GM12878 (cell line): ENCODE measurements around the gene FIGNL2. TPM values are rescaled to one million over a fixed set of nuclear protein-coding genes. Genes with fewer than 3 reads are reported as not detected.

Experiments
- ATAC-seq: fragments of 200-7000 bp; cut with Tn5 transposase; 3 replicates; pipeline ENCODE4 v1.9.1; 2020; ENCODE audit warnings: mild to moderate bottlenecking, moderate library complexity
- BruUV-seq: library from RNA; stranded (reverse); fragments of 400-500 nt; replicated peaks from 2 replicates; lab custom pipeline; 2021; lab: Mats Ljungman, UMichigan
- CTCF ChIA-PET: fragments of 300-600 bp; sonication (Branson Sonifier 250); formaldehyde crosslinking; extraction: SDS; loops from one replicate; lab custom pipeline; 2021; ENCODE audit warnings: inconsistent platforms; lab: Yijun Ruan, JAX
- POLR2A ChIA-PET: fragments of 350-600 bp; formaldehyde crosslinking; extraction: SDS; loops from one replicate; lab custom pipeline; 2021; ENCODE audit warnings: inconsistent platforms; lab: Charles Lee
- RAD21 ChIA-PET: fragments of 300-600 bp; sonication (Branson Sonifier 250); formaldehyde crosslinking; loops from one replicate; lab custom pipeline; 2023; ENCODE audit warnings: antibody characterized with exemption; ENCODE audit not compliant: unreplicated experiment; lab: Charles Lee
- SMC1A ChIA-PET: fragments of 300-600 bp; sonication (Branson Sonifier 250); formaldehyde crosslinking; loops from one replicate; lab custom pipeline; 2023; ENCODE audit not compliant: unreplicated experiment, uncharacterized antibody; lab: Charles Lee
- DNase-seq: peaks from one replicate; pipeline ENCODE4 v3.0.0-alpha.2; 2011; ENCODE audit warnings: low read depth, low spot score
- FAIRE-seq: peaks from 3 replicates; lab custom pipeline; 2011; peaks lifted over from hg19 to GRCh38; lab: Jason Lieb, UNC
- H2AFZ ChIP-seq: 2 replicates; pipeline ENCODE4 v1.6.0; 2011; ENCODE audit warnings: low read depth, low read length, control low read depth; ENCODE audit not compliant: control insufficient read depth
- H3K27ac ChIP-seq: 2 replicates; pipeline ENCODE4 v1.5.1; 2011; ENCODE audit warnings: control low read depth; ENCODE audit not compliant: control insufficient read depth, insufficient read depth
- H3K27me3 ChIP-seq, 2 experiments: replicated peaks in 1 of 2; 2 replicates each; pipeline versions ENCODE4 v1.6.0 to v1.6.1; 2011; ENCODE audit warnings: low read length in 1 of 2; ENCODE audit not compliant: control insufficient read depth in 2 of 2, insufficient read depth in 2 of 2
- H3K36me3 ChIP-seq, 2 experiments: 2 replicates each; pipeline ENCODE4 v1.5.1; 2011; ENCODE audit warnings: low read length in 1 of 2; ENCODE audit not compliant: control insufficient read depth in 2 of 2, insufficient read depth in 2 of 2
- H3K4me1 ChIP-seq: 2 replicates; pipeline ENCODE4 v1.6.1; 2011; ENCODE audit warnings: mild to moderate bottlenecking, low read length, moderate library complexity, mixed read lengths; ENCODE audit not compliant: control insufficient read depth, insufficient read depth
- H3K4me2 ChIP-seq: 2 replicates; pipeline ENCODE4 v1.6.0; 2011; ENCODE audit warnings: control low read depth; ENCODE audit not compliant: control insufficient read depth, insufficient read depth
- H3K4me3 ChIP-seq: fragments of 200-600 bp; sonication (generic); 2 replicates; pipeline ENCODE4 v1.5.1; 2016
- H3K79me2 ChIP-seq: 2 replicates; pipeline ENCODE4 v1.6.0; 2011; ENCODE audit warnings: low read length; ENCODE audit not compliant: control insufficient read depth, insufficient read depth
- H3K9ac ChIP-seq: 2 replicates; pipeline ENCODE4 v1.8.0; 2011; ENCODE audit warnings: low read length, control low read depth, mixed read lengths; ENCODE audit not compliant: control insufficient read depth, insufficient read depth
- H3K9me3 ChIP-seq: replicated peaks from 3 replicates; pipeline ENCODE4 v1.5.1; 2011; ENCODE audit warnings: mild to moderate bottlenecking, low read length; ENCODE audit not compliant: control insufficient read depth, insufficient read depth
- H4K20me1 ChIP-seq: 2 replicates; pipeline ENCODE4 v1.6.0; 2011; ENCODE audit not compliant: control insufficient read depth, insufficient read depth
- ATF7 ChIP-seq: fragments of 450-650 bp; IDR thresholded peaks from 2 replicates; pipeline ENCODE4 v1.6.1; 2016; ENCODE audit warnings: low read depth, mild to moderate bottlenecking
- BACH1 ChIP-seq: fragments of 450-650 bp; IDR thresholded peaks from 2 replicates; pipeline ENCODE4 v1.6.1; 2017; ENCODE audit warnings: mild to moderate bottlenecking, borderline replicate concordance
- CHD1 ChIP-seq: IDR thresholded peaks from 2 replicates; pipeline ENCODE4 v1.6.1; 2012; ENCODE audit warnings: low read depth, low read length, improper control_type of control experiment
- FOXK2 ChIP-seq: fragments of 450-650 bp; IDR thresholded peaks from 2 replicates; pipeline ENCODE4 v1.6.1; 2017; ENCODE audit warnings: mild to moderate bottlenecking, moderate library complexity
- KLF5 ChIP-seq: fragments of 450-650 bp; IDR thresholded peaks from 2 replicates; pipeline ENCODE4 v1.6.1; 2014; ENCODE audit warnings: mild to moderate bottlenecking; ENCODE audit not compliant: partially characterized antibody
- NR2C2 ChIP-seq: IDR thresholded peaks from 2 replicates; pipeline ENCODE4 v1.6.1; 2011; ENCODE audit warnings: borderline replicate concordance, low read depth; ENCODE audit not compliant: control insufficient read depth, insufficient read length
- POU2F2 ChIP-seq: IDR thresholded peaks from 3 replicates; pipeline ENCODE4 v1.6.1; 2011; ENCODE audit warnings: low read depth, mild to moderate bottlenecking, low read length, borderline replicate concordance
- RAD51 ChIP-seq: fragments of 450-650 bp; IDR thresholded peaks from 2 replicates; pipeline ENCODE4 v1.6.1; 2016; ENCODE audit warnings: moderate library complexity, mild to moderate bottlenecking, inconsistent platforms
- RB1 ChIP-seq: fragments of 450-650 bp; formaldehyde crosslinking; IDR thresholded peaks from 2 replicates; pipeline ENCODE4 v1.6.1; 2017; ENCODE audit warnings: mild to moderate bottlenecking, borderline replicate concordance
- RCOR1 ChIP-seq: conservative IDR thresholded peaks from 2 replicates; pipeline ENCODE4 v1.6.1; 2012; ENCODE audit warnings: low read depth, low read length, improper control_type of control experiment
- SPI1 ChIP-seq: IDR thresholded peaks from 2 replicates; pipeline ENCODE4 v1.6.1; 2011; ENCODE audit warnings: low read depth, mild to moderate bottlenecking, low read length, moderate library complexity, borderline replicate concordance; ENCODE audit not compliant: insufficient read depth
- STAT3 ChIP-seq: IDR thresholded peaks from 2 replicates; pipeline ENCODE4 v1.6.1; 2011; ENCODE audit warnings: low read depth, low read length, improper control_type of control experiment
- TAF1 ChIP-seq: IDR thresholded peaks from 2 replicates; pipeline ENCODE4 v1.6.1; 2011; ENCODE audit warnings: mild to moderate bottlenecking, low read depth, low read length, borderline replicate concordance
- ZNF217 ChIP-seq: fragments of 450-650 bp; IDR thresholded peaks from 2 replicates; pipeline ENCODE4 v1.6.1; 2017; ENCODE audit warnings: antibody characterized with exemption, mild to moderate bottlenecking
- WGBS: methylation state at CpG from one replicate; pipeline ENCODE4 v1.1.6; 2016; ENCODE audit warnings: low lambda C conversion rate; ENCODE audit not compliant: insufficient replicate concordance, insufficient coverage; ENCODE audit errors: missing lambda C conversion rate; 5-methylcytosine and 5-hydroxymethylcytosine counted together
- in situ Hi-C: fragments of 300-500 bp; cut with MboI; formaldehyde crosslinking; loops from 9 replicates; pipeline ENCODE4 v1.14.3; 2018; ENCODE audit warnings: mixed read lengths
- intact Hi-C: fragments of 100-400 bp; cut with micrococcal nuclease; formaldehyde crosslinking; loops from one replicate; pipeline ENCODE4 v1.14.2; 2022; ENCODE audit not compliant: unreplicated experiment
- polyA plus RNA-seq, 11 experiments: library from polyadenylated mRNA; depleted of rRNA in 4 of 11; unstranded in 6 of 11; stranded (reverse) in 5 of 11; fragments of >200 nt; fragmentation: Nextera tagmentation in 4 of 11; fragmentation: Illumina TruSeq in 1 of 11; extraction: Ambion mirVana in 4 of 11; extraction: Trizol in 1 of 11; gene quantifications; 1 replicate in 1 of 11; 2 replicates in 10 of 11; pipeline versions ENCODE4 v1.2.1 to v1.2.3, GENCODE V29; 2011 to 2016; ENCODE audit warnings: inconsistent platforms in 2 of 11, missing spikeins in 2 of 11, low read depth in 1 of 11
- total RNA-seq, 4 experiments: library from RNA; depleted of rRNA in 3 of 4; stranded (reverse); fragments of >200 nt in 3 of 4; fragmentation: Illumina TruSeq in 1 of 4; extraction: Trizol in 1 of 4; gene quantifications; 2 replicates each; pipeline versions ENCODE4 v1.2.1 to v1.2.3, GENCODE V29; 2013 to 2021
- TF ChIP-seq, protein P1 (sequence below): fragments of 150-350 bp; IDR thresholded peaks from 2 replicates; pipeline ENCODE4 v1.6.1; 2014; ENCODE audit warnings: mild to moderate bottlenecking, low read depth, low read length
- TF ChIP-seq, protein P2 (sequence below): fragments of 450-650 bp; IDR thresholded peaks from 2 replicates; pipeline ENCODE4 v1.6.1; 2018; ENCODE audit warnings: borderline replicate concordance, mild to moderate bottlenecking; ENCODE audit not compliant: partially characterized antibody

Gene FIGNL2
- total and polyA plus RNA-seq, 10 of the 15 experiments (the other 5 are each of a cell fraction or from before 2014, with no cell fraction given) = not detected

- no peak for FAIRE-seq
- CTCF ChIA-PET = no interaction called here
- POLR2A ChIA-PET = no interaction called here
- intact Hi-C loops = no loop called here
- BruUV-seq = no TSS peak
- H3K9ac ChIP-seq = no peak overlapping the region
- H2AFZ ChIP-seq = no peak overlapping the region
- no peak overlapping the region for H3K27ac ChIP-seq
- H3K9me3 ChIP-seq = no peaks in the 10 kb centered on the region
- no peaks in the 10 kb centered on the region for H4K20me1 ChIP-seq
- no peak for DNase-seq
- H3K79me2 ChIP-seq = no peaks in the 10 kb centered on the region
- 29% methylated on average over 12 of the region's 12 CpGs for WGBS
- in situ Hi-C loops = no loop called here
- RAD21 ChIA-PET = no interaction called here
- H3K27me3 ChIP-seq = peaks cover 19% of the 10 kb centered on the region in 2 experiments
- SMC1A ChIA-PET = no interaction called here
- no peak for ATAC-seq
- H3K36me3 ChIP-seq = no peaks in the 10 kb centered on the region
- no peak for TF ChIP-seq POU2F2
- no peak for TF ChIP-seq NR2C2
- TF ChIP-seq BACH1 = no peak
- no peak for TF ChIP-seq RCOR1
- TF ChIP-seq TAF1 = no peak
- no peak for TF ChIP-seq CHD1
- no peak for TF ChIP-seq ZNF217
- no peak overlapping the region for H3K4me2 ChIP-seq
- no peak overlapping the region for H3K4me3 ChIP-seq
- H3K4me1 ChIP-seq = no peaks in the 10 kb centered on the region
These were observed 19.4 kb upstream of the FIGNL2 start for GRCh38 chr12:51867796-51868428.

- DNase-seq = no peak
- no peak for ATAC-seq
- no peak overlapping the region for H2AFZ ChIP-seq
- no TSS peak for BruUV-seq
- ChIA-PET CTCF (interaction anchor here (0.7 kb wide), 1 partner anchor 326 kb away, joined by 3 read pairs; no protein-coding TSS in a partner anchor), POLR2A (no interaction called here), SMC1A (no interaction called here), RAD21 (no interaction called here)
- peaks cover 20% of the 10 kb centered on the region in 2 experiments for H3K27me3 ChIP-seq
- H3K4me1 ChIP-seq = no peaks in the 10 kb centered on the region
- intact Hi-C loops (no loop called here), in situ Hi-C loops (no loop called here)
- H3K9me3 ChIP-seq = no peaks in the 10 kb centered on the region
- no peak overlapping the region for H3K9ac ChIP-seq
- H3K4me2 ChIP-seq = no peak overlapping the region
- no peak overlapping the region for H3K27ac ChIP-seq
- no peaks in the 10 kb centered on the region for H4K20me1 ChIP-seq
- FAIRE-seq = no peak
- no peaks in the 10 kb centered on the region for H3K36me3 ChIP-seq
- H3K4me3 ChIP-seq = no peak overlapping the region
- H3K79me2 ChIP-seq = no peaks in the 10 kb centered on the region
- TF ChIP-seq SPI1 = no peak
- no peak for TF ChIP-seq ATF7
- no peak for TF ChIP-seq RB1
- no peak for TF ChIP-seq FOXK2
- TF ChIP-seq, protein P1, sequence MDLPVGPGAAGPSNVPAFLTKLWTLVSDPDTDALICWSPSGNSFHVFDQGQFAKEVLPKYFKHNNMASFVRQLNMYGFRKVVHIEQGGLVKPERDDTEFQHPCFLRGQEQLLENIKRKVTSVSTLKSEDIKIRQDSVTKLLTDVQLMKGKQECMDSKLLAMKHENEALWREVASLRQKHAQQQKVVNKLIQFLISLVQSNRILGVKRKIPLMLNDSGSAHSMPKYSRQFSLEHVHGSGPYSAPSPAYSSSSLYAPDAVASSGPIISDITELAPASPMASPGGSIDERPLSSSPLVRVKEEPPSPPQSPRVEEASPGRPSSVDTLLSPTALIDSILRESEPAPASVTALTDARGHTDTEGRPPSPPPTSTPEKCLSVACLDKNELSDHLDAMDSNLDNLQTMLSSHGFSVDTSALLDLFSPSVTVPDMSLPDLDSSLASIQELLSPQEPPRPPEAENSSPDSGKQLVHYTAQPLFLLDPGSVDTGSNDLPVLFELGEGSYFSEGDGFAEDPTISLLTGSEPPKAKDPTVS = no peak
- TF ChIP-seq STAT3 = no peak
- no peak for TF ChIP-seq RAD51
- no peak for TF ChIP-seq KLF5
- TF ChIP-seq, protein P2, sequence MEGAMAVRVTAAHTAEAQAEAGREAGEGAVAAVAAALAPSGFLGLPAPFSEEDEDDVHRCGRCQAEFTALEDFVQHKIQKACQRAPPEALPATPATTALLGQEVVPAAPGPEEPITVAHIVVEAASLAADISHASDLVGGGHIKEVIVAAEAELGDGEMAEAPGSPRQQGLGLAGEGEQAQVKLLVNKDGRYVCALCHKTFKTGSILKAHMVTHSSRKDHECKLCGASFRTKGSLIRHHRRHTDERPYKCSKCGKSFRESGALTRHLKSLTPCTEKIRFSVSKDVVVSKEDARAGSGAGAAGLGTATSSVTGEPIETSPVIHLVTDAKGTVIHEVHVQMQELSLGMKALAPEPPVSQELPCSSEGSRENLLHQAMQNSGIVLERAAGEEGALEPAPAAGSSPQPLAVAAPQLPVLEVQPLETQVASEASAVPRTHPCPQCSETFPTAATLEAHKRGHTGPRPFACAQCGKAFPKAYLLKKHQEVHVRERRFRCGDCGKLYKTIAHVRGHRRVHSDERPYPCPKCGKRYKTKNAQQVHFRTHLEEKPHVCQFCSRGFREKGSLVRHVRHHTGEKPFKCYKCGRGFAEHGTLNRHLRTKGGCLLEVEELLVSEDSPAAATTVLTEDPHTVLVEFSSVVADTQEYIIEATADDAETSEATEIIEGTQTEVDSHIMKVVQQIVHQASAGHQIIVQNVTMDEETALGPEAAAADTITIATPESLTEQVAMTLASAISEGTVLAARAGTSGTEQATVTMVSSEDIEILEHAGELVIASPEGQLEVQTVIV = no peak
These were observed 18.9 kb upstream of the FIGNL2 start for GRCh38 chr12:51867371-51867770.
